GM19043 (cell line): ENCODE results near the gene THSD4.

Experiments used
- ATAC-seq: cut with Tn5 transposase; IDR thresholded peaks from one replicate; pipeline ENCODE4 v1.9.1; 2021; ENCODE audit warnings: low read depth; ENCODE audit not compliant: unreplicated experiment

The THSD4 gene

GRCh38 chr15:71588746-71589145 is 473.5 kb downstream of the THSD4 start:
- ATAC-seq: no peak

- no peak for ATAC-seq
These were observed 475.8 kb downstream of the THSD4 start for GRCh38 chr15:71591057-71591456.

GRCh38 chr15:71592203-71592602 is 476.9 kb downstream of the THSD4 start:
- no peak for ATAC-seq

GRCh38 chr15:71595846-71596553 is 480.7 kb downstream of the THSD4 start:
- ATAC-seq: no peak

- no peak for ATAC-seq
These were observed 481.4 kb downstream of the THSD4 start for GRCh38 chr15:71596672-71597071.

- ATAC-seq: no peak
These were observed 481.9 kb downstream of the THSD4 start for GRCh38 chr15:71597126-71597525.

GRCh38 chr15:71597637-71598036 is 482.4 kb downstream of the THSD4 start:
- no peak for ATAC-seq

- ATAC-seq: no peak
These were observed 483.5 kb downstream of the THSD4 start for GRCh38 chr15:71598741-71599140.

- no peak for ATAC-seq
These were observed 484.3 kb downstream of the THSD4 start for GRCh38 chr15:71599418-71600151.

GRCh38 chr15:71600237-71600636 is 485.0 kb downstream of the THSD4 start:
- no peak for ATAC-seq

- no peak for ATAC-seq
These were observed 486.0 kb downstream of the THSD4 start for GRCh38 chr15:71601038-71601834.

GRCh38 chr15:71603379-71603778 is 488.1 kb downstream of the THSD4 start:
- ATAC-seq: no peak

GRCh38 chr15:71607383-71607782 is 492.1 kb downstream of the THSD4 start:
- no peak for ATAC-seq

- ATAC-seq: no peak
These were observed 495.7 kb downstream of the THSD4 start for GRCh38 chr15:71610728-71611552.

- ATAC-seq: no peak
These were observed 496.5 kb downstream of the THSD4 start for GRCh38 chr15:71611553-71612396.

GRCh38 chr15:71612397-71612722 is 497.1 kb downstream of the THSD4 start:
- no peak for ATAC-seq

GRCh38 chr15:71612869-71613268 is 497.6 kb downstream of the THSD4 start:
- ATAC-seq: no peak

- no peak for ATAC-seq
These were observed 507.8 kb downstream of the THSD4 start for GRCh38 chr15:71623111-71623510.

- ATAC-seq: no peak
These were observed 511.4 kb downstream of the THSD4 start for GRCh38 chr15:71626596-71627088.

- ATAC-seq: no peak
These were observed 511.9 kb downstream of the THSD4 start for GRCh38 chr15:71627188-71627587.
